ENCODE measurements around the gene GCG.

GRCh38 chr2:162156149-162156548 lies 4.1 kb upstream of the GCG start:
- TF ChIP-seq CTCF (IDR thresholded peaks at IDR 0.05) (no peak), POLR2A (IDR thresholded peaks at IDR 0.05) (no peak), EP300 (IDR thresholded peaks at IDR 0.05) (no peak)
